CD4-positive, alpha-beta T cell treated with Interleukin-21 for 1 hour (primary cell): ENCODE measurements around the gene HDAC10.

Experiments
- DNase-seq: peaks from one replicate; pipeline ENCODE4 v3.0.0-alpha.2; 2020

Gene HDAC10

DNA sequence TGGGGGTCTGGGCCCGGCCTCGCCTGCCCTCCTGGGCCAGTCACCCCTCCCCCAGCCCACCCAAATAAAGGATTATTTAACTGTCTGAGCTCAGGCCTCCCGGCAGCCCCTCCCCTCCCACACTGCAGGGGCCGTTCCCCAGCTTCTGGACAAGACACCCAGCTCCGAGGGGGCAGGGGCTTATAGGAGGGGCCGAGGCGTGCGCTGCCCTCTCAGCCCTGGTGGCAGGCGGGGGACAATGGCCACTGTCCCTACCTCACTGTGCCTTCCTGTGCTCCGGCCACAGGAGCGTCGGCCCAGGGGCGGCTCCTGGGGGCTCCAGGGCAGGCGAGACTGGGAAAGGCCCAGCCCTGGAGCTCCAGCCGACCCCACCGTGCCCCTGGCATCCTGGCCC is 52.4 kb downstream of the HDAC10 start:
- DNase-seq = no peak

DNA sequence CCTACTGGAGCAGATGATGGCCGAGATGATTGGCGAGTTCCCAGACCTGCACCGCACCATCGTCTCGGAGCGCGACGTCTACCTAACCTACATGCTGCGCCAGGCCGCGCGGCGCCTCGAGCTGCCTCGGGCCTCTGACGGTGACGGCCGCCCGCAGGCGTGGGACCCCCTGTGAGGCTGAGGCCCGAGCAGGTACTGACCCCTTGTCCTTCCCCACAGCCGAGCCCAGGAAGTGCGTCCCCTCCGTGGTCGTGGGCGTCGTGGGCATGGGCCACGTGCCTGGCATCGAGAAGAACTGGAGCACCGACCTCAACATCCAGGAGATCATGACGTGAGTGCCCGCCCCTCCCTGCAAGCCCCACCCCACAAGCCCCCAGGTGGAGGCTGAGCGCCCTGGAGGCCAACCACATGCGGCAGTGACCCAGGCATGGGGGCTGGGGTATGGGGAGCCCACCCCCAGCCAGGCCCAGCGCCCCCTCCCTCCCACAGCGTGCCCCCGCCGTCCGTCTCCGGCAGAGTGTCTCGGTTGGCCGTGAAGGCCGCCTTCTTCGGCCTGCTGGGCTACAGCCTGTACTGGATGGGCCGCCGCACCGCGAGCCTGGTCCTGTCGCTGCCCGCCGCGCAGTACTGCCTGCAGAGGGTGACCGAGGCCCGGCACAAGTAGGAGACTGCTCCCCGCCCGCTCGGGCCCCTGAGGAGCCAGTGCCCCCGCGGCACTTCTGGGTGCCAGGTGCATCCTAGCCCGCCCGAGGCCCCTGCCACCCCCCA is 53.0 kb downstream of the HDAC10 start:
- DNase-seq = no peak

DNA sequence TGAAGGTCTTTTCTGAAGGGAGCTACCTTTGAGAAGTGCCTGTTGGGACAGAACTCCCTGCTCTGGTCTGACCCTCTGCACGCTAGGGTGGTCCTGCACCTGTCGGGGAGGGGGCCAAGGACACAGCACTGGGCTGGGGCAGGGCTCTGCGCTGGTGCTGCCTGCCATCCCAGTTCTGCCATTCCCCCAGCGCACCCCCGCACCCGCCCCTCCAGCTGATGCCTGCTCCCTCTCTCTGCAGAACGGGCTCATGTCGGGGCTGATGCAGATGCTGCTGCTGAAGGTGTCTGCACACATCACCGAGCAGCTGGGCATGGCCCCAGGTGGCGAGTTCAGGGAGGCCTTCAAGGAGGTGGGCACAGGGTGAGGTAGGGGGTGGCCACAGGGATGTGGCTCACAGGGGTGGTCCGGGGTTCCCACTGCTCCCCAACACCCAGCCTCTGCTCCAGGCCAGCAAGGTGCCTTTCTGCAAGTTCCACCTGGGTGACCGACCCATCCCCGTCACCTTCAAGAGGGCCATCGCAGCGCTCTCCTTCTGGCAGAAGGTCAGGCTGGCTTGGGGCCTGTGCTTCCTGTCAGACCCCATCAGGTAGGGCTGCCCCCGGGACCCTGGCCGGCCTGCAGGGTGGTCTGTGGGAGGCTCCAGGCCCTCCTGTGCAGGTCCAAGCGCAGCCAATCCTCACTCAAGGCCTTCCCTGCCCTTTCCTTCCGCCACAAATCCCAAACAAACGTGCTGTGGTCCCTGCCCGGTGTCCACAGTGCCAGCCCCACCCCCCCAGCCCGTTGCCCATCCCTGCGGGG is 53.9 kb downstream of the HDAC10 start:
- no peak for DNase-seq

DNA sequence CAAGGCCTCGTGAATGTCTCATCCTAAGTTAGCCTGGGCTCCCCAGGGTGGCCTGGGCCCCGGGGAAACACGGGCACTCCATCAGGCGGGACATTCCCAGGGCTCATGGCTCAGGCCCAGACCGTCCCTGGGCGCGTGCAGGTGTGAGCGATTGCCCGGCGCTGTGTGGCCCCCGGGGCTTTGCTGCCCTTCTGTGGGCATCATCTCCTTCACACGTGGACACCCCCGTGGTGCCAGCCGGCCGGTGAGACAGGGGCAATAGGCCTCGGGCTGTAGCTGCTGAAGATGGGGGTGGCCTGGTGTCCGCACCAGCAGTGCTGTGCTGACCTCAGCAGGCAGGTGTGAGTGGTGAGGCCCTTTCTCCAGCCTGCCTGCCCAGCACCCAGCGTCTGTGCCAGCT is 54.8 kb downstream of the HDAC10 start:
- DNase-seq = no peak
